GM19193 (cell line): Measurements from ENCODE around the gene KCNK3.

Experiments
- POLR2A ChIP-seq: IDR thresholded peaks from 4 replicates; pipeline ENCODE4 v1.6.1; 2011; ENCODE audit not compliant: insufficient read depth, insufficient read length; ENCODE audit errors: extremely low read depth

The KCNK3 gene

GRCh38 chr2:26712486-26713465 is 20.3 kb downstream of the KCNK3 start:
- TF ChIP-seq POLR2A = no peak

GRCh38 chr2:26715528-26716270 is 23.2 kb downstream of the KCNK3 start:
- no peak for TF ChIP-seq POLR2A

- no peak for TF ChIP-seq POLR2A
Observed at GRCh38 chr2:26716340-26716739, 23.8 kb downstream of the KCNK3 start.

GRCh38 chr2:26716769-26717168 is 24.2 kb downstream of the KCNK3 start:
- TF ChIP-seq POLR2A = no peak

GRCh38 chr2:26717362-26717761 is 24.8 kb downstream of the KCNK3 start:
- no peak for TF ChIP-seq POLR2A

- TF ChIP-seq POLR2A = no peak
Observed at GRCh38 chr2:26718949-26719686, 26.6 kb downstream of the KCNK3 start.

- TF ChIP-seq POLR2A = no peak
Observed at GRCh38 chr2:26720322-26721114, 28.0 kb downstream of the KCNK3 start.

- no peak for TF ChIP-seq POLR2A
Observed at GRCh38 chr2:26721115-26722032, 28.9 kb downstream of the KCNK3 start.

GRCh38 chr2:26722328-26722727 is 29.8 kb downstream of the KCNK3 start:
- TF ChIP-seq POLR2A = no peak

GRCh38 chr2:26722911-26723310 is 30.4 kb downstream of the KCNK3 start:
- no peak for TF ChIP-seq POLR2A

- TF ChIP-seq POLR2A = no peak
Observed at GRCh38 chr2:26723475-26723874, 31.0 kb downstream of the KCNK3 start.

- no peak for TF ChIP-seq POLR2A
Observed at GRCh38 chr2:26723991-26724750, 31.6 kb downstream of the KCNK3 start.
